ENCODE data around the gene BEGAIN. TPM values are rescaled to one million over a fixed set of nuclear protein-coding genes. Genes with fewer than 3 reads are reported as not detected.

The BEGAIN gene
- total and polyA plus RNA-seq, 2 donors (not counting 3 experiments of a cell fraction or from before 2014, with no cell fraction given): 0.49 TPM; not detected in 1

DNA sequence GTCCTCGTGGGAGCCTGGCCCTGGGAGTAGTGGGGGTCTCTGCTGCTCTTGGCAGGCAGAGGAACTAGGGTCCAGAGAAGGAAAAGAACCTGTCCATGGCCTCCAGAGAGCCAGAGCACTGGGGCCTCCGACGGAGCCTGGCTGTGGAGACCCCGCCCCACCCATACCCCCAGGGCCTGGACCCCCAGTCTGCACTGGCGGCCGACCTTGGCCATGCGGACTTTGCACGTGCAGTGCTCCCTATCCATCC, 1.1 kb downstream of the BEGAIN start:
- ChIA-PET POLR2A (no interaction called here), CTCF (no interaction called here)
- no peak overlapping the region for H3K9ac ChIP-seq (replicated peaks; ENCODE audit: extremely low read depth, insufficient read depth, low read length)
- H3K4me3 ChIP-seq (replicated peaks in 1 of 3; ENCODE audit: insufficient read depth in 1 of 3, low read depth in 1 of 3, low read length in 3 of 3): no peak overlapping the region
- intact Hi-C loops (cut with micrococcal nuclease) (no loop called here), dilution Hi-C loops (cut with MboI; ENCODE audit: extremely low pct_ligation_motif_present, low sequenced_read_pairs) (no loop called here)
- H3K27me3 ChIP-seq (ENCODE audit: control insufficient read depth in 2 of 2, insufficient read depth in 2 of 2, low read length in 2 of 2): peaks cover 11 to 13% of the 10 kb centered on the region in 2 experiments
- H3K4me2 ChIP-seq (ENCODE audit: insufficient read depth, low read length): no peak overlapping the region
- FAIRE-seq (no peak), DNase-seq (ENCODE audit: low read depth, low spot score) (no peak)
- no peak overlapping the region for H3K27ac ChIP-seq (ENCODE audit: insufficient read depth, low read depth, low read length)
- BruUV-seq (replicated peaks): no TSS peak
- no peak for TF ChIP-seq POLR2A (IDR thresholded peaks at IDR 0.05; ENCODE audit: low read depth, low read length)
- TF ChIP-seq MYC (IDR thresholded peaks at IDR 0.05; ENCODE audit: low read depth, low read length): no peak
- TF ChIP-seq MAX (IDR thresholded peaks at IDR 0.05; ENCODE audit: insufficient read depth, insufficient read length): no peak
- TF ChIP-seq POLR2AphosphoS5 (IDR thresholded peaks at IDR 0.05; ENCODE audit: insufficient read depth, low read depth, low read length): no peak
- TF ChIP-seq JUN (IDR thresholded peaks at IDR 0.05; ENCODE audit: borderline replicate concordance, insufficient read depth, insufficient read length, low read depth): no peak
- no peak for TF ChIP-seq GATA2 (IDR thresholded peaks at IDR 0.05; ENCODE audit: insufficient read depth, insufficient read length, low read depth, low read length)
- no peak for TF ChIP-seq EZH2 (IDR thresholded peaks at IDR 0.05; ENCODE audit: borderline replicate concordance, low read depth, low read length, severe bottlenecking)
- no peak for TF ChIP-seq FOS (IDR thresholded peaks at IDR 0.05; ENCODE audit: borderline replicate concordance, insufficient read depth, low read length)
- TF ChIP-seq, protein P1, sequence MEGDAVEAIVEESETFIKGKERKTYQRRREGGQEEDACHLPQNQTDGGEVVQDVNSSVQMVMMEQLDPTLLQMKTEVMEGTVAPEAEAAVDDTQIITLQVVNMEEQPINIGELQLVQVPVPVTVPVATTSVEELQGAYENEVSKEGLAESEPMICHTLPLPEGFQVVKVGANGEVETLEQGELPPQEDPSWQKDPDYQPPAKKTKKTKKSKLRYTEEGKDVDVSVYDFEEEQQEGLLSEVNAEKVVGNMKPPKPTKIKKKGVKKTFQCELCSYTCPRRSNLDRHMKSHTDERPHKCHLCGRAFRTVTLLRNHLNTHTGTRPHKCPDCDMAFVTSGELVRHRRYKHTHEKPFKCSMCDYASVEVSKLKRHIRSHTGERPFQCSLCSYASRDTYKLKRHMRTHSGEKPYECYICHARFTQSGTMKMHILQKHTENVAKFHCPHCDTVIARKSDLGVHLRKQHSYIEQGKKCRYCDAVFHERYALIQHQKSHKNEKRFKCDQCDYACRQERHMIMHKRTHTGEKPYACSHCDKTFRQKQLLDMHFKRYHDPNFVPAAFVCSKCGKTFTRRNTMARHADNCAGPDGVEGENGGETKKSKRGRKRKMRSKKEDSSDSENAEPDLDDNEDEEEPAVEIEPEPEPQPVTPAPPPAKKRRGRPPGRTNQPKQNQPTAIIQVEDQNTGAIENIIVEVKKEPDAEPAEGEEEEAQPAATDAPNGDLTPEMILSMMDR (IDR thresholded peaks at IDR 0.05; ENCODE audit: extremely low read depth in 1 of 2, insufficient read depth in 1 of 2, low read depth in 1 of 2, low read length in 2 of 2): no peak
- H4K20me1 ChIP-seq (replicated peaks; ENCODE audit: control insufficient read depth, extremely low read depth, insufficient read depth, low read length): no peaks in the 10 kb centered on the region
- H3K9me1 ChIP-seq (replicated peaks; ENCODE audit: control insufficient read depth, extremely low read depth, insufficient read depth, low read length): no peaks in the 10 kb centered on the region
- H2AFZ ChIP-seq (ENCODE audit: low read depth, low read length): peak overlapping the region; percentile 82
- peaks cover 6% of the 10 kb centered on the region for H3K4me1 ChIP-seq (ENCODE audit: control insufficient read depth, extremely low read depth, insufficient read depth, low read length)
- H3K36me3 ChIP-seq (ENCODE audit: control insufficient read depth in 2 of 2, extremely low read depth in 1 of 2, insufficient read depth in 2 of 2, low read length in 2 of 2): no peaks in the 10 kb centered on the region
- H3K79me2 ChIP-seq (ENCODE audit: control insufficient read depth, insufficient read depth, low read length): no peaks in the 10 kb centered on the region
- H3K9me3 ChIP-seq (replicated peaks; ENCODE audit: control insufficient read depth, insufficient read depth, low read length): no peaks in the 10 kb centered on the region
